Islet precursor cell (in vitro differentiated cells): ENCODE results near the gene FHOD3.

Source experiments
- DNase-seq: peaks from one replicate; pipeline ENCODE4 v3.0.0-alpha.2; 2018

The FHOD3 gene

DNA sequence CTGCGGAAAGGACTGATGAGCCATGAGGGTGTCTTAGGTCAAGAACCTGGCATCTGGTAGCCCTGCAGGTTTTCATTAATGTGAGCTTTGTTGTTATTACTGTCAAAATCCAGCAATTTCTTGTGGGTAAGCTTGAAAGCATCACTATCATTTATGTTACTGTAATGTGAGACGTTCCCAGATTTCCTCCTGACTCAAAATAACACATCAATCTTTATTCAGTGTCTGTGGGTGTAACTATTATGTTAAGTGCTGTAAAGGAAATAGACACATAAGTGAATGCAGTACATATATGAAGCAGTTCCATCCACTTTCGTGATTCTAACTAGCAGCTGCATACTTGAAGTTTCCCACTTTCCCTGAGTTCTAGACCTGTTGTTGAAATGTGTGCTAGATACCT lies 89.8 kb downstream of the FHOD3 start:
- DNase-seq, result no peak

DNA sequence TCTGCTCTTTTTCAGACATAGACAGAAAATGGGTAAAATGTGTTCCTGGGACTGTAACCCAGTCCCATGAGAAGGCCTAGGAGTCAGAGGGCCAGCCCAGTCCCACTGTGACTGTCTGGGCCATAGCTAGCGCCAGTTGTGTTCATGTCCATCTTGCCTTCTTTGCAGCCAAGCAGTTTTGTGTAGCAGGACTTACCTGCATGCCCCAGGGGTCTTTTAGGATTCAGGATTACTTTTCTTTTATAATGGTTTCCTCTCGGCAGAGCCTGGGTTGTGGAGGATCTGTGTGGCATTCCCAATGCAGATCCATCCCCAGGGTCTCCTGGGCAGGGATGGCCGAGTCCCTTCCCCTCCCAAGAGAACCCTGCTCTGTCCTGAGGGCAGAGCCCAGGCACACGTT lies 90.8 kb downstream of the FHOD3 start:
- DNase-seq, result peak; percentile 21

DNA sequence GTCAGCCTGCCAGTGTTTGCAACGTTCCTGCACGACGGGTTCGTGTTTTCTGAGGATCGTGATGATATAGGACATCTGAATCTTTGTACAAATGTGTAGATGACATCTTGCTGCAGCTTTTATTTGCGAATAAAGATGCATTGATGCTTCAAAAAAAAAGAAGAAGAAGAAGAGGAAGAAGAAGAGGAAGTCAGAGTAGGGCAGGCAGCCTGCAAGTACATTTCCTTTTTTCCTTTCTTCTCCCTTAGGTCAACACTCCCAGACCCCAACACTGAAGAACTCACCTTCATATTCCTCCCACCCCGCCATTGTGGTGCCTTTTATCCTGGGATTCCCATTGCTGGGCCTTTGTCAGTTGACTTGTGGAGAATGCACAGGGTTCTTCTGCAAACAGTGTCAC lies 91.5 kb downstream of the FHOD3 start:
- no peak for DNase-seq

DNA sequence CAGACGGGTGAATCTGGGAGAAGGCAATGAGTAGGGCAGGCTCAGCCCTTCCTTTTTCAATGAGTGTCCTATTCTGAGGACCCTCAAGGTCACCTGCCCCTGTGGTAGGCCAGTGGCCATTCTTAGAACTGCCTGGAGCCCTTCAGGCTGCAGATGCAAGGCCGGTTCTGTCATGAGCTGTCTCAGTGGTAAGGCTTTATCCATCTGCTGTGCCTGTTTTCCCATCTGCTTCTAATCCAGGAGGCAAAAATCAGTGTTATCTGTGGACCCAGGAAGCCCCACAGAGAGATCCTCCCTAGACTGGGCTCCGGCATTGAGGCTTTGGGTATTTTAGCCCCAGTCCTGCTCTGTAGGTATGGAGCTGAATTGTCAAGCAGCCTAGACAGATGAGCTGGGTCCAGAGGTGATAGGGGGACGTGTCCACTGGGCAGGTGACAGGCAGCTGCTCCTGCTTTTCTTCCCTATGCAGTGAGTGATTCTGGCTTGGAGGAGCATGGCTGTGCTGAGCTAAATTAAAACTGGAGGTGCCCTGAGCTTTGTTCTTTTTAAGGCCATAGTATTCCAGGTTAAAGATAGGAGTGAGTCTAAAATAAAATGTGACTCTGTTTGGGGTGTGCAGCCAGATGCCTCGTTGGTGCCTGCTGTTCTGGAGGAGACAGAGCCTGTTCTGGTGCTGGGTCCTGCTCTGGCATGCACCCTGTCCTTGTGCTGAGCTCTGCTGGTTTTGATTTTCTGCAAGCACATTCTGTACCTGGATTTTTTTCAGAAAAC lies 92.5 kb downstream of the FHOD3 start:
- peak; percentile 34 for DNase-seq

DNA sequence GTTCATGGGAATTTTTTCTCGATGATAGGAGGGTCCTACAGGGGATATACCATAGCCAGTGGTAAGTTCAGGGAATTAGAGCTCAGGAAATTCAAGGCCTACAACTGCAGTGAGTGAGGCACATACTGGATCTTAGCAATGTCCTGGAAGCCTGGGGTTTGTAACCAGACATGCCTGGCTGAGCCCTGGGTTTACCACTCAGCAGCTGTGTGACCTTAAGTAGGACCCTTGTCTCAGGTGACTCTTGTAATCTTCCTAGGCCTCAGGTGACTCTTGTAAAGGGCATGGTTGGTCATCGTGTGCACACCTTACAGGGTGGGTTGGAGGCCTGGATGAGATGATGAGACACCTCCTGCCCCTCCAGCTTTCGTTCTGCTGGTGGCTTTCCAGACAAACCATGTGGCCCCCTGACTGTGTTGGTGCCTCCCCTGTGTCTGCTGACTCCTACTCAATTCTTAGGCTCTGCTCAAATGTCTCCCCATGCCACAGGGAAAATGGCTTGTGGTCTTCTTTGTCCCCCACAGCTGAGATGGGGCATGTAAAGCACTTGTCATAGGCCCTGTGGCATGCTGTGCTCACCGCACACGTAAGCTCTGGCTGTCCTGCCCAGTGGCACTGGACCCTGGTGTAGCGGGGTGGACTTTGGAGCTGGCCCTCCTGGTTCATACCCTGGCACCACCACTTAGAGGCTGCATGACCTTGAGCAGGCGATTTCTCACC lies 94.1 kb downstream of the FHOD3 start:
- DNase-seq, result peak; percentile 40

DNA sequence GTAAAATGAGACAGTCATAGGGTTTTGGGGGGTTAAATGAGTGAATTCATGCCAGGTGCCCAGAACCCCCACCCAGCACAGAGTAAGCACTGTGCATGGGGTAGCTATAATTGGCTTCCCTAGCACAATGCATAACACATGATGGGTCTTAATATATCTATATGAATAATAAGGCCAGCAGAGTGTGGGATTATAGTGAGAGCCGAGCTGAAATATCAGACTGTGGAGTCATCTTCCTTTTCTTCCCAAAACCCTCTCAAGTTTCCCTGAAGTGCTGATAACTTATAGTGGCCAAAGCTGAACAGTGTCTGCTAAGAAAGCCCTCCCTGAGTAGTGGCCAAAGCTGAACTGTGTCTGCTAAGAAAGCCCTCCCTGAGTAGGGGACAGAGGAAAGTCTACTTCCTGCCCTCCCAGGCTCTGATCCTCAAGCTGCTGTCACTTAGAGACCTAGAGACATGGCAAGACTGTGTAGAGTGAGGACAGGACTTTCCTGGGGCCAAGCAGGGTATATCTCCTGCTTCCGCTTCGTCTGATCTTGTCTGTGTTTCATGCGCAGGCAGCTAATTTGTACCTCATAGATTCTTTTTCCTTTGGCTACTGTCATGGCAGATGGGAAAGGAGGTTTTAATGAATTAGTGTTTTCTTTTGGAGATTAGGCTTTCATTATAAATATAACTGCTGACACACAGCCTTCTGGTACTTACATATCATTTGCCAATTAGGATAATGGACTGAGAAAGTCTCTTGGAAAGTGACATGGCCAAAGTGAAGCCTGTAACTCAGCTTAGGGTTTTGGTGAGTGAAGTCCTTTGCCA lies 94.9 kb downstream of the FHOD3 start:
- DNase-seq, result no peak

DNA sequence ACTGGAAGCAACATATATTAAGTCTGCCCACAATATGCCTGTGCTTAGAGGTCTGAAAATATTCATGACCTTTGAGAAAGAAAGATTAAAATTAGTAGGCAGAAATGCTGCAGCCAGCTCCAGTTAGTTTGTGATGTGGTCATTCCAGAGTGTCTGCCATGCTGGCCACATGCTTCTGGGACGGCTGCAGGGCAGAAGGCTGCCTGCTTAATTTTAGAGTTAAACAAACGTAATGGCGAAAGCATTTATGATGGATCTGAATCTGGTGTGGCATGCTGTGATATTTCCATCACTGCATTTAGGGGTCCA lies 95.4 kb downstream of the FHOD3 start:
- DNase-seq, result no peak

DNA sequence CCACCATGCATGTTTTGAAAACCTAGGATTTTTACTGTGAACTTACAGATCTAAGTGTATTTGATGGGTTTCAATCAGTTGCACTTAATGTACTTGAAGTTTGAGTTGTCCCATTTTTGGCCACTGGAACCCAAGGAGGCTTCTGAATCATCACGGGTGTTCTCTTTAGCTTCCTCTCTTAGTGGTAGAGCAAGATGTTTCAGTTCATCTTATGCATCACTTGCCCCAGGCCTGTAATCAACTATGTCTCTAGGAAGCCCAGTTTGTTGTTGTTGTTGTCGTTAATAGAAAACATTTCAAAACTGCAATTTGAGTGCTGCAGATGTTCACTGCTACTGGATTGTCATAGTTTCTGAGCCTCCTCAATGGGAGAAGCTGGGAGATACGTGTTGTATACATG lies 97.0 kb downstream of the FHOD3 start:
- no peak for DNase-seq

DNA sequence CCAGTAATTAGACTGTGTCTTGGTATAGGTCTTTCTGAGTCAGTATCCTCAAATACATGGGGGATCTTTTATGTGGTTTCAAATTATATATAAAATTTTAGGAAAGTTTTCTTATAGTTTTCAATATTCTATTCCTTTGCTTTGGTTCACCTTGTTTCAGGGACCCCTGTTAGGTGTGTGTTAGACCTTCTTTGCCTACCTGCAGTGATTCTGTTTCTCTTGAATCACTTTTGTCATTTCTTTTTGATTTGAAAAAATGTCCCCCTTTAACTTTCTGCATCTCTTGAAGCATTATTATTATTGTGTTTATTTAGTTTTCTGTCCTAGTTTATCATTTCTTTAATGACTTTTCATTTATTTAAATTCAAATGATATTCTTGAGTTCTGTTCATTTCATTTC lies 98.7 kb downstream of the FHOD3 start:
- no peak for DNase-seq

DNA sequence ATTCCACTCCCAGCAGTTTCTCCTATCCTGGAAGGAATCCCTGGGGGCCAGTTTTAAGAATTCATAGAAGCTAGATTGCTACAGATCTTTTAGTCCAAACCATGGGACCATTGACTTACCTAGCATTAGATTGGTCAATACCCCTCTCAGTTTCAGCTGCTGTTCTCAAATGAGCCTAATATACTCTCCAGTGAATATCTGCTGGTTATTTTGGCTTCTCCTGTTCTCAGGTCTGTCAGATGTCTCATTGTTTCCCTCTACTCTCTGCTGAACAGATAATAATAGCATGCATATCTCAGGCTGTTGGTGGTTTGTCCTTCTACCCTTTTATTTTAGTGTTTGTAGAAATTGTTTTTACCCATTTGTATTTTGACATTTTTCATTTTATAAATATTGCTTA lies 99.5 kb downstream of the FHOD3 start:
- DNase-seq, result no peak

DNA sequence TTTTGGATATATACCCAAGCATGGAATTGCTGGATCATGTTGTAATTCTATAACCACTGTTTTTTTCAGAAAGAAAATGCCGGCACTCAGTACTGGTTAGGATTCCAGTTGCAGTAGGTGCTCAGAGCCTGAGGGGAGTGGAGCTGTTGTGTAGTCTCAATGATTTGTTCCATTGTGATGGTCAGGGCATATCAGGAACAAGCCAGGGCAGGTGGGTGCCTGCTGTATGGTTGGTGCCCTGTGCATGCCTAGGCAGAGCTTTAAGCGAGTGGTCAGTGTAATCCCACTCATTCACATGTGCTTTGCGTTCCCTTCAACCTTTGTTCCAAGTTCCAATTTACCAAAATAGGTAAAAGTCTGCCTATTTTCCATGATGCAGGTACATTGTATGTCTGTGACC lies 100.9 kb downstream of the FHOD3 start:
- DNase-seq, result no peak

DNA sequence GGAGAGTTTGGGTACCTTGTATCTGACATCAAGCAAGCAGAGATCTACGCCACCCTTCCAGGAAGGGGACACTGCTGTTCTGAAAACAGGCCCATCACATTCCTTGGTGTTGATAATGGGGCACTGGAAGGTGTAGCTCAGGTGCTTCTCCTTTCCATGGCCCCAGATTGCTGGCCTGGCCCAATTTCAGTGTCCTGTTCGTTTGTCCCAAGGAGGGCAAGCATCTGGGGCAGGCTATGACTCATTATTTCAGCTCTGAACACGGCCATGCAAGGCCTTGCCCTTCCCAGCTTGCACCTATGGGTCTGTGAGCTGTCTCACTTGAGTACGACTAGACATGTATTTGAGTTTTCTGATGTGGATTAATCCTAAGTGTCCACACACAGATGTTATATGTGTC lies 101.5 kb downstream of the FHOD3 start:
- DNase-seq, result no peak

DNA sequence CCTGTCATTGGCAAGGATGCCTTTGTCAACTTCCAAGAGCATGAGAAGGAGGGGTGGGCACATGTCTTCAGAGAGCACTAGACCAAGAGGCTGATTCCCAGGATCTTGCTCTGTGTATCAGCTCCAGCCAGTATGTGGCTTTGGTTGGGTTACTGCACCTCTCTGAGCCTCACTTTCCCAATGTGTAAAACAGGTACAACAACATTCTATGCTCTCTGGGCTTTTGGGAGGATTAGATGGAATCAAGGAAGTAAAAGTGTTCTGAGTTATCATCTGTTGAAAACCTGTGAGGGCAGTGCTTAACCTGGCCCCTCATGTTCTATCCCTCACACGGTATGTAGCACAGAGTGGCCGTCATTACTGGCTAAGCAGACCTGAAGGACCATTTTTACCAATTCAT lies 103.9 kb downstream of the FHOD3 start:
- DNase-seq, result no peak

DNA sequence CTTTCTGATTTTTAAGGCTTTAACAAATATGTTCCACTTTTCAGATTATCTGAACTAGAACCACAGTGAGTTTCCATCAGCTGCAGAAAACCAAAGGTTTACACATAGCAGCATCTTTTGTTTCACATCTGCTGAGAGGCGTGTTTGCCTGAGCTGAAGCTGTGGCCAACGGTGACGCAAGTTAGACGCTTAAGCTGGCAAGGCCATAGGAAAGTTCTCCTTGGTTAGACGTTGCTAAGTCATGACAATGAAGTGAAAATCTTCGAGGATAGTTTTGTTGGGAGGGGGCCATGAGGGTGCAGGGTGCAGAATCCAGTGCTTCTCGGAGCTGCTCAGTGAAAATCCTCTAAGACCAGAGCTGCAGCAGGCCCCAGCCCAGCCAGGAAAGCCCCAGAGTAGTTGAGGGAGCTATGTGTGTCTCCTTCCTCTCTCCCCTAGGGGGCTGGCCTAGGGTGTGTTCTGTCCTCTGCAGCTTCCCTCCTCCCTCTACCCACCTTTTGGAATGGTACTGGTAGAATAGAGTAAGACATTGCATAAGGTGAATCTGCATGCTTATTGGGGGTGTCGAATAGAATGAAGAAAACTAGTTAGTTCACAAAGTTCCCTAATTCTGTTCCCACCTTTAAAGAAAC lies 105.4 kb downstream of the FHOD3 start:
- no peak for DNase-seq

DNA sequence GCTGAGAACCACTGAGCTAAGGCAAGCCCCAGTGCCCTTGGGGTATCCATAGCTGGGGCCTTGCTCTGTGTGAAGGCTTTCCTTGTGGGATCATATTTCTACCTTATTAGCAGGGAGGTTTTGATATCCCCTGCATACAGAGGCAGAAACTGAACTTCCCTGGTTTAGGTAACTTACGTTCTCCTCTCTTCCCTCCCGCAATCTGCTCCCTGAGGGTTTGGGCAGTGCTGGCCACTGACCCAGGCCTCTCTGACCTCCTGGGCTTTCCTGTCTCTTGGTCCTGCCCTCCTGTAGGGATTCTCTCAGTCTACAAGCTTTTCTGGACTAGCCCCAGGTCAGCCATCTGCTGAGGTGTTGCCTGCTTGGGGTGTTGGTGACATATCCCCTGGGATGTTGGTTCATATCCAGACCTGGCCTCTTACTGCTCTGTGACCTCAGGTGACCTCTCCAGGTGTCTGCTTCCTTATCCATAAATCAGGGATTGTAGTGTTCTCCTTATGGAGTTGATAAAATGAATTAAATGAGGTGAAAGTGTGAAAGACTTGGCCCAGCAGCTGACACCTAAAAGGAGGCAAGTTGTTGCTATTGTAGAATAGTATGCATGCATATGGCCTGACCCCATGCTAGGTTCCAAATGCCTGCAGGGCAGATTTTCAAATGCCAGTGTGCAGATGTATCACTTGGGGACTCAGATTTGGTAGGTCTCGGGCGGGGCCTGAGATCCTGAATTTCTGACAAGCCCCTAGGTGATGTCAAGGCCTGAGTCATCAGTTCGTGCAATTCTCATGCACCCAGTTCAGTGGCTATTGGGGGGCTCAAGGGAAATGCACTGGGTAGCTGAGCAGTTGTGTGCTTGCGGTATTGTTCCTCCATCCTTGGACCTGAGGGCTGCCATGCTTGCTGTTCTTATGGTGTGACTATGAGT lies 106.6 kb downstream of the FHOD3 start:
- DNase-seq, result no peak

DNA sequence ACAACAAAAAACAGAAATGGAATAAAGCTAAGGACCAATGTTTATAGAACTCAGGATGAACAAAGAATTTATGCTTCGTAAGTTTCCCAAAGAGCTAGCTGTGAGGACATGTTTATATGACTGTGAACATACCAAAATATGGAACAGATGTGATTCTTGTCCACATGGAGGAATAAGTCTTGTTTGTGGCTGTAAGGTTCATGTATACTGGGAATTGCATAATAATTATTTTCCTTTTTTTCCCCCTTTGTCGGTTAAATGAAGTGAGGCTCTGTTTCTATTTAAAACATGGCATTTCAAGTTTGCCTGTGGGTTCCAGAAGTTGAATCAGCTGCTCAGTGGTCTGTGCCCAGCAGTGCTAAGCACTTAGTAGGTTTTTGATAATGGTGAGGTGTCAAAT lies 108.1 kb downstream of the FHOD3 start:
- DNase-seq, result no peak

DNA sequence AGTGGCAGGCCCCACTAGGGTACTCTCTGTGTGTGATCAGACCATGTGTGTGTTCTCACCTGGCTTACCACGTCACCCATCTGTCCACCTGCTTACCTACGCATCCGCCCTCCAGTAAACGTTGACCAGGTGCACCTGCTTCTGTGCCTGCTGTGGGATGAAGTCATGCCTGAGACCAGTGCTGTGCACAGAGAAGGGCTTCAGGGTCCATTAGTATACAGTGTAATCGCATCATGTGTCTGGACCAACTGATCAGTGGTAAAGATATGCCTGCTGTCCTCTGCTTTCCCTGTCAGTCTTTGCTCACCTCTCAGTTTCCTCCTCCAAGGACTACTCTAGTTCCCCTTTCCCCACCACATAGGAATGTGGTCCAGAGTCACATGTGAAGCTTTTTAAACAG lies 109.3 kb downstream of the FHOD3 start:
- DNase-seq, result peak; percentile 61

DNA sequence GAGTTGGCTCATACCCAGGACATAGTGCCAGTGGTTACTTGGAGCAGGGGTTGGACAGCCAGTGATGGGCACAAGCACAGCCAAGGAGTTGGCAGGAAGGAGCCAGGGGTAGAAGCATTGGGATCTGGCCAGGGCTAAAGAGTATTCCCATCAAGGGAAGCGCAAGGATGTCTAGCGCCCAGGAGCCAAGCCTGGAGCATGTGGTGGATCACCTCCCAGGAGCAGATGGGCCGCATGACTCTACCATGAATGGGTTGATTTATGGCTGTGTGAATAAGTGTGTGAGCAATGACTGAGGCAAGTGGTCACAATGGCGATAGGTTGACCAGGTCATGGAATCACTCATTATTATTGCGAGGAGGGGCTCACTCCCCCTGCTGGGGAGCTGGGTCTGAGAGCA lies 111.1 kb downstream of the FHOD3 start:
- no peak for DNase-seq

DNA sequence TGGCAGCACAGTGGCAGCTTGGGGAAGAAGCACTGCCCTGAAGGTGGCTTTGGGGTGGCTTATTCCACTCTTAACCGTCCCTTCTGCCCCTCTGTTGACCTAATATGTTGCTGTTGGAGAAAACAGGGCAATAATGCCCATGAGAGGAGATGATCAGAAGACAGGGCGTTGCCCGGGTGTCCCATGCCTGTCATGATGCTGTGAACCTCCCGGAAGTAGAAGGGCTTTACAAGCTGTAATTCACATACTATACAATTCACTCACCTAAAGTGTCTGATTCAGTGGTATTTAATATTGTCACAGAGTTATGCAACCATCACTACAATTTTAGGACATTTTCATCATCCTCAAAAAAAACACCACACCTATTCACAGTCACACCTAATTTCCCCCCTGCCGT lies 112.3 kb downstream of the FHOD3 start:
- no peak for DNase-seq

DNA sequence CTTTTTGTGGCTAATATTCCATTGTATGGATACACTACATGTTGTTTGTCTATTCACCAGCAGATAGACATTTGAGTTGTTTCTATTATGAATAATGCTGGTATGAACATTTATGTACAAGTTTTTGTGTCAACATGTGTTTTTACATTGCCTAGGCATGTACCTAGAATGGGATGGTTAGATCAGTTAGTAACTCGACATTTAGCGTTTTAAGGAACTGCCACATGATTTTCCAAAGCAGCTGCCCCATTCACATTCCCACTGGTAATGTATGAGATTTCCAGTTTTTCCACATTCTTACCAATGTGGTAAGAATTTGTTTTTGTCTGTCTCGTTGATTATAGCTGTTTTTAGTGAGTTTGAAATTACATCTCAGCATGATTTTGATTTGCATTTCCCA lies 112.8 kb downstream of the FHOD3 start:
- DNase-seq, result no peak

DNA sequence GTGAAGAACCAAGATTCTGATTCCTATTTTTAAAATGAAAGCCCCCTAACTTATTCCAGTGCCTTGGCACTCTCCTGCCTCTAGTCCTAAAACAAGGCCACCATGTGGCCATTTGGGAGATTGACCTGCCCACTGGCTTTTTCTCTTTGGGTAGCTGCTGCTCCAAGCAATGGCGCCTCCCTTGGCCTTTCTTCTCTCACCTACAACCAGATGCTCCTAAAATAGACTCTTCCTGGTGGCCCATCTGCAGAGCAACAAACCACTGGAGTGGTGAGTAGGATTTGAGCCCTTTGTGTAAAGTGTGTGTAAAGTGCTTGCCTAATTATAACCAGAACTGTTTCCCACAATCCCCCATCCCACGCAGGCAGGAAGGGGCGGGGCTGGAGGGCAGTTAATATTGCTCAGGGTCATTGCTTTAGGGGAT lies 114.2 kb downstream of the FHOD3 start:
- peak; percentile 67 for DNase-seq

DNA sequence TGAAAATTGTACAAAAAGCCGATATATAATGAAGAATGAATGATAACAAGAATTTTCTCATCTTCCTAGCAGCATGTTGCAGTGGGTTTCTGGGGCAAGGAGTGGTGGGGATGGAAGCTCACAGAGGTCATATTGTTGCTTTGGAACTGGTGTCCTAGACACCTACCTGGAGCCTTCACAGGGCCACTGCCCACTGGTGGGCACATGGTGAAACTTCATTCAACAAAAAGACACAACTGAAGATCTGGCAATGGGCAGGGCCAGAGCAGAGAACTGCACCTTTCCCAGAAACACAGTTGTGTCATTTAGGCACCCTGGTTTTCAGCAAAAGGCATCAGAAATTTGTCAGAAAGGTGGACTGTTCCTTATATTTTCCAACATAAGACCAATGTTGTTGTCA lies 115.3 kb downstream of the FHOD3 start:
- peak; percentile 78 for DNase-seq
